VCaP (cell line): ENCODE results near the gene SSR2.

Experiments used
- H3K27ac ChIP-seq: fragments of 450-650 bp; 2 replicates; pipeline ENCODE4 v1.5.1; 2017
- TF ChIP-seq, protein P1 (sequence below): fragments of 450-650 bp; conservative IDR thresholded peaks from 2 replicates; pipeline ENCODE4 v1.5.1; 2017; ENCODE audit warnings: mild to moderate bottlenecking, moderate library complexity

Gene SSR2

DNA sequence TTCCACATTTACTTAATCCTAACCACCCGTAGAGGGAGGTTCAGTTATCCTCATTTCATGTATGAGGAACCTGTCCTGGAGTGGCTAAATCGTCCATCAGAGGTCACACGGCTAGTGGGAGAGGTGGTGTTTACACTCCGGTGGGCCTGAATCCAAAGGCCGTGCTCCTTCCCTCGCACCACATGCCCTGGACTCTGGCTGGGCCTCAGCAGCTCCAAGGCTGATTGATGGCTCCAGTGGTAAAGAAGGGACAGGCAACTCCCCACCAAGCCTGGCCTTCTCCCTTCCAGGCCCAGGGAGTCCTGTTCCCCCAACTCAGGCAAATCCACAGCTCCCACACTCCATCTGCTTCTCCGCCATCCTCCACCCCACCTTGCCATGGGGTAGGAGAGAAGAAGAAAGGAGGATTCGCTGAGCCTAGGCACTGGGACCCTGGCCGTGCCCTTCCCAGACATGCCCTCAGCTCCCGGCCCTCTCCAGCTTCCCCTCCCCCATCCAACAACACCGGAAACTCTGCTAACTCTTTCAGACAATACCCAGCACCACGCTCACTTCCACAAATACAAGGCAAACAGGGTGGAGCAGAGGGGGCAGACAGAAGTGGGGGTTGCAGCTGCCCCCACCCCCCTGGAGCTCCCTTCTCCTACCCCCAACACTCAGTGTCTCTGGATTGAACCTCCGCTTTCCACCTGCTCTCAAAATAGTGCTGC, 53.3 kb downstream of the SSR2 start:
- no peak overlapping the region for H3K27ac ChIP-seq
- TF ChIP-seq, protein P1, sequence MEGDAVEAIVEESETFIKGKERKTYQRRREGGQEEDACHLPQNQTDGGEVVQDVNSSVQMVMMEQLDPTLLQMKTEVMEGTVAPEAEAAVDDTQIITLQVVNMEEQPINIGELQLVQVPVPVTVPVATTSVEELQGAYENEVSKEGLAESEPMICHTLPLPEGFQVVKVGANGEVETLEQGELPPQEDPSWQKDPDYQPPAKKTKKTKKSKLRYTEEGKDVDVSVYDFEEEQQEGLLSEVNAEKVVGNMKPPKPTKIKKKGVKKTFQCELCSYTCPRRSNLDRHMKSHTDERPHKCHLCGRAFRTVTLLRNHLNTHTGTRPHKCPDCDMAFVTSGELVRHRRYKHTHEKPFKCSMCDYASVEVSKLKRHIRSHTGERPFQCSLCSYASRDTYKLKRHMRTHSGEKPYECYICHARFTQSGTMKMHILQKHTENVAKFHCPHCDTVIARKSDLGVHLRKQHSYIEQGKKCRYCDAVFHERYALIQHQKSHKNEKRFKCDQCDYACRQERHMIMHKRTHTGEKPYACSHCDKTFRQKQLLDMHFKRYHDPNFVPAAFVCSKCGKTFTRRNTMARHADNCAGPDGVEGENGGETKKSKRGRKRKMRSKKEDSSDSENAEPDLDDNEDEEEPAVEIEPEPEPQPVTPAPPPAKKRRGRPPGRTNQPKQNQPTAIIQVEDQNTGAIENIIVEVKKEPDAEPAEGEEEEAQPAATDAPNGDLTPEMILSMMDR, result no peak

DNA sequence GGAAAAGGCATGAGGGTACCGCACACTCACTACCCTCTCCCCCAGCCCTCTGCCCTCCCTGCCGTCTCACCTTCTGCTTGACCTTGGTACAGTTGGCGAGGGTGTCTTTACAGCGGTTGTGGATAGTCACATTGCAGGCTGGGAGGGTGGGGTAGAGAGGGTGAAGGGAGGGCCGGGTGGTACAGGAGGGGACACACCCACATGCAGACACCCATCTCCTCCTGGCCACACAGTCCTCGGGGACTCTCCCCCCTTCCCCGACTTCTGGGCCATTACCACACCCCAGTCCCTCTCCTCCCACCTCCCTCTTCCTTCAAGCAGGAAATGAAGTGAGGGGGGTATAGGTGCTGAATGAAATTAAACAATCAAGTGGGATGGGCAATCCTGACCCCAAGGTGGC, 54.0 kb downstream of the SSR2 start:
- no peak overlapping the region for H3K27ac ChIP-seq
- TF ChIP-seq, protein P1, result no peak

DNA sequence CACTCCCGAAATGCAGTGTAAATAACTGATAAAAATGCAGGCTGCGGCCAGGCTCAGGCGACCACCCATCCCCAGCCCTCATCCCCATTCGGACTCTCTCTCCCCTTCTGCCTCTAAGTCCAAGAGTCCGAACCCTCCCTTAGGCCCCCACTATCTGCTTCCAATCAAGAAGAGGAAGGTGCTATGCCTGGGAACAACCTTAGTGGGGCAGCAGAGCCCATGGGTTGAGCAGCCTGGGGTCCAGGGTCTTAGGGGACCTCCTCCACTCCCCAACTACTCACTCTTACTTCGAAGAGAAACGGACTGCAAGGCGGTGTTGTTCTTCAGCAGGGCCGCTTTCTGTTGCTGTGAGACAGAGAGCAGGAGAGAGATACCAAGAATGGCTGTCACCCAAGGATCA, 54.6 kb downstream of the SSR2 start:
- no peak overlapping the region for H3K27ac ChIP-seq
- TF ChIP-seq, protein P1, result no peak

DNA sequence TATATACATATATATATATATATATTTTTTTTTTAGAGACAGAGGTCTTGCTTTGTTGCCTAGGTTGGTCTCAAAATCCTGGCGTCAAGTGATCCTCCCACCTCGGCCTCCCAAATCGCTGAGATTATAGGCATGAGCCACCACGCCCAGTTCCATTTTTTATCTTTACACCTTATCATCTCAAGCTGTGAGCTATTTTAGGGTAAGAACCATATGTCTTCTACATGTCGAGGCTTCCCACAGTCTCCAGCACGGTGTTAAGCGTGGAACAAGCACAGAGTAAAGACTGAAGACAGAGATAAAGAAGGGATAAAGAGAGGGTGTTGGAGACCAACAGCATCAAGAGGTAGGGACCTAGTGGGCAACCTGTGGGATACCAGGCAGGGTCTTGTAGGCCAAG, 56.6 kb downstream of the SSR2 start:
- TF ChIP-seq, protein P1, result no peak
- no peak overlapping the region for H3K27ac ChIP-seq

DNA sequence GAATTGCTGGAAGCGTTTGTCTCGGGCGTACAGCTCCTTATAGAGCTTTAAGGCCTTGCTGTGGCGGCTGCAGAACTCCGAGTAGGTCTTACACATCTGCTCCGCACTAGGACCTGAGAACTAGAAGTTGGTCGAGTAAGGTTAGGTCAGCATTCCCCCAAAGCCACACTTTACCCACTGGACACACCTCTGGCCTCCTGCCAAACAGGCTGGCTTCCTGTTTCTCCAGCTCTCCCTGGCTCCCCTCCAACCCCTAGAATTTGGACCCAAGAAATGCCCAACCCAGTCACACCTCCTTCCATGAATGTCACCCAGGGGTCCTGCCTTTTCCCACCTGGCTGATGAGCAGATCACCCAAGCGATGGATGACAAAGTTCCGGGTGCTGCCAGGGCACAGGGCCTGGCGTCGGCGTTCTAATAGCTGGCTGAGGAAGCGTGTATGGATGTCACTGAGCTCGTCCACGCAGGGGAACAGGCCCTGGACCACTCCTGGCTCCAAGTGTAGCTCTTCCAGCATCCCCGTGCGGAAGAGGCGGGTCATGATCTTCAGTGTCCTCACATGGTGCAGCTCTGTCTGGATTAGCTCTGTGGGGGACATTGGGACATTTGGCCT, 58.0 kb downstream of the SSR2 start:
- no peak overlapping the region for H3K27ac ChIP-seq
- TF ChIP-seq, protein P1, result no peak

DNA sequence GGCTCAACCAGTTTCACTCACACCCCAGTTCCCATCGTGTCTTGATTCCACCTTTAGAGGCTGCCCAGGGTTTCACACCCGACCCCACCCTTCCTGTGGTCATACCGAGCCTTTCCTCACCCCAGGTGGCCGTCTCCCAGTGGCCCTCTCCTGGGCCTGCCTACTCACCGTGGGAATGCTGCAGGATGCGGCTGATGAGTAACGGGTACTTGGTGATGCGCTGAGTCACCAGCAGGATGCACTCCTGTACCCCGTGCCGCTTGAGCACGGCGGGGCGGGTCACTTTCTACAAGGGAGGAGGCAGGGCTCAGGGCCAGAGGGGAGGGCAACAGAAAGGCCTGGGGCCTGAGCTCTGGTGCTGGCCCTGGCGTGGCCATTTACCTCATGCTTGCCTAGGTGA, 58.8 kb downstream of the SSR2 start:
- H3K27ac ChIP-seq, result no peak overlapping the region

DNA sequence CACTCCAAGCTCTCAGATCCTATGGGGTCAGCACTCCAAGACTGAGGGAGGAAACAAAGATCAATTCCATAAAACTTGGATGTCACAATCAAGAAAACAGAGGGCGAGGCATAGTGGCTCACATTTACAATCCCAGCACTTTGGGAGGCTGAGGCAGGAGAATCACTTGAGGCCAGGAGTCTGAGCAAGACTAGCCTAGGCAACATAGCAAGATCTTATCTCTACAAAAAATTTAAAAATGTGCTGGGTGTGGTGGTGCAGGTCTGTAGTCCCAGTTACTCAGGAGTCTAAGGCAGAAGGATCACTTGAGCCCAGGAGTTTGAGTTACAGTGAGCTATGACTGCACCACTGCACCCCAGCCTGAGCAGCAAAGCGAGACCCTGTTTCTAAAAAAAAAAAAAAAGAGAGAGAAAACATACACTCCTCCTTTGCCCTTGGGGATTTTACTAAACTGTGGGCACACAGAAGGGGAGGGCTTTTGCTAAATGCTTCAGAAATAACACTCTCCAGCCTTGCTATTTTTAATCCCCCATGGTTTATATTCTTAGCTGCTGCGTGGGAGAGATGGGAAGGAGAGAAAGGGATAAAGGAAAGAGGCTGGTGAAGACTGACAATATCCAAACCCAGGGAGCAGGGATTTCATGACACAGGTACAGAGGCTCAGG, 60.5 kb downstream of the SSR2 start:
- no peak overlapping the region for H3K27ac ChIP-seq
- TF ChIP-seq, protein P1, result no peak

More for the DNA sequence above, 58.8 kb downstream of the SSR2 start:
- TF ChIP-seq, protein P1, result no peak
